HepG2 (cell line): ENCODE data around the gene ANG. TPM values are rescaled to one million over a fixed set of nuclear protein-coding genes. Genes with fewer than 3 reads are reported as not detected.

Source experiments
- ATAC-seq: fragments of 200-7000 bp; cut with Tn5 transposase; 3 replicates; pipeline ENCODE4 v1.9.1; 2020; ENCODE audit warnings: mild to moderate bottlenecking, moderate library complexity
- BruUV-seq: library from RNA; stranded (reverse); fragments of 400-500 nt; replicated peaks from 2 replicates; lab custom pipeline; 2021; lab: Mats Ljungman, UMichigan
- CTCF ChIA-PET: fragments of 300-600 bp; formaldehyde crosslinking; extraction: SDS; loops from one replicate; lab custom pipeline; 2021; ENCODE audit warnings: low total read pairs, inconsistent platforms, low intra/inter-chr PET ratio; lab: Yijun Ruan, JAX
- POLR2A ChIA-PET: fragments of 350-600 bp; sonication (Branson Sonifier 250); formaldehyde crosslinking; loops from one replicate; lab custom pipeline; 2020; ENCODE audit warnings: antibody characterized with exemption, inconsistent platforms; lab: Yijun Ruan, JAX
- DNase-seq: peaks from one replicate; pipeline ENCODE4 v3.0.0-alpha.2; 2015; ENCODE audit warnings: low spot score
- FAIRE-seq: peaks from 3 replicates; lab custom pipeline; 2011; peaks lifted over from hg19 to GRCh38; lab: Jason Lieb, UNC
- H2AFZ ChIP-seq: one replicate; pipeline ENCODE4 v1.6.1; 2011; ENCODE audit warnings: low read length, inconsistent platforms
- H3K27ac ChIP-seq: fragments of 300-600 bp; 3 replicates; pipeline ENCODE4 v1.8.0; 2011; ENCODE audit warnings: mixed run types, mild to moderate bottlenecking, mixed read lengths, low read length, inconsistent platforms; ENCODE audit not compliant: insufficient read depth; ENCODE audit errors: extremely low read length
- H3K27me3 ChIP-seq, 2 experiments: fragments of 200-600 bp in 1 of 2; 2 replicates in 1 of 2; 3 replicates in 1 of 2; pipeline versions ENCODE4 v1.6.0 to v1.8.0; 2011; ENCODE audit warnings: low read length in 2 of 2, mild to moderate bottlenecking in 2 of 2, moderate library complexity in 2 of 2, inconsistent platforms in 1 of 2; ENCODE audit not compliant: insufficient read depth in 2 of 2, control insufficient read depth in 1 of 2
- H3K36me3 ChIP-seq, 2 experiments: fragments of 200-600 bp in 1 of 2; replicated peaks in 1 of 2; 2 replicates in 1 of 2; 3 replicates in 1 of 2; pipeline versions ENCODE4 v1.5.1 to v1.8.0; 2011; ENCODE audit warnings: low read length in 2 of 2, inconsistent platforms in 1 of 2; ENCODE audit not compliant: insufficient read depth in 2 of 2, control insufficient read depth in 1 of 2
- H3K4me1 ChIP-seq: 2 replicates; pipeline ENCODE4 v1.5.1; 2012; ENCODE audit warnings: low read length, inconsistent platforms; ENCODE audit not compliant: insufficient read depth
- H3K4me2 ChIP-seq: 2 replicates; pipeline ENCODE4 v1.6.0; 2011; ENCODE audit warnings: low read depth, low read length, inconsistent platforms
- H3K4me3 ChIP-seq, 3 experiments: fragments of 200-600 bp in 1 of 3; sonication (generic), shearing (Covaris generic) in 1 of 3; replicated peaks in 1 of 3; 2 replicates each; pipeline ENCODE4 v1.5.1; 2011 to 2016; ENCODE audit warnings: low read length in 3 of 3, inconsistent platforms in 2 of 3, low read depth in 2 of 3, mild to moderate bottlenecking in 2 of 3, control low read depth in 1 of 3, mixed read lengths in 1 of 3; ENCODE audit not compliant: insufficient read depth in 1 of 3
- H3K79me2 ChIP-seq: one replicate; pipeline ENCODE4 v1.6.1; 2011; ENCODE audit warnings: low read length, inconsistent platforms; ENCODE audit not compliant: insufficient read depth
- H3K9ac ChIP-seq: 2 replicates; pipeline ENCODE4 v1.6.0; 2011; ENCODE audit warnings: mild to moderate bottlenecking, low read depth, low read length, inconsistent platforms; ENCODE audit not compliant: insufficient read depth
- H3K9me3 ChIP-seq: 2 replicates; pipeline ENCODE4 v1.5.1; 2012; ENCODE audit warnings: mild to moderate bottlenecking, low read length
- H4K20me1 ChIP-seq: 2 replicates; pipeline ENCODE4 v1.6.0; 2011; ENCODE audit warnings: inconsistent platforms, mild to moderate bottlenecking, low read length, moderate library complexity; ENCODE audit not compliant: insufficient read depth
- ATF7 ChIP-seq, 2 experiments: fragments of 450-650 bp in 1 of 2; sonication (generic) in 1 of 2; formaldehyde crosslinking in 1 of 2; IDR thresholded peaks; 2 replicates each; pipeline versions ENCODE4 v1.4.0 to v1.6.1; 2016 to 2020; ENCODE audit warnings: antibody characterized with exemption in 1 of 2, mild to moderate bottlenecking in 1 of 2, missing genetic modification reagents in 1 of 2
- E2F5 ChIP-seq: sonication (generic); formaldehyde crosslinking; conservative IDR thresholded peaks from 2 replicates; pipeline ENCODE4 v1.4.0; 2020; ENCODE audit warnings: missing genetic modification reagents
- SIN3A ChIP-seq: IDR thresholded peaks from 2 replicates; pipeline ENCODE4 v1.6.1; 2011; ENCODE audit warnings: low read depth, mild to moderate bottlenecking, control low read depth, low read length, borderline replicate concordance
- ZNF318 ChIP-seq: sonication (generic); formaldehyde crosslinking; IDR thresholded peaks from 2 replicates; pipeline ENCODE4 v1.4.0; 2020; ENCODE audit warnings: mild to moderate bottlenecking, missing genetic modification reagents
- WGBS: methylation state at CpG from one replicate; pipeline ENCODE4 v1.1.6; 2017; ENCODE audit warnings: low lambda C conversion rate; 5-methylcytosine and 5-hydroxymethylcytosine counted together
- in situ Hi-C: cut with HindIII; loops from 2 replicates; pipeline ENCODE4 v1.10.0; 2017; ENCODE audit warnings: low pct_unique_long_range_greater_than_20kb; ENCODE audit not compliant: extremely low pct_ligation_motif_present
- intact Hi-C: fragments of 100-400 bp; cut with micrococcal nuclease; formaldehyde crosslinking; loops from one replicate; pipeline ENCODE4 v1.10.0; 2022; ENCODE audit not compliant: unreplicated experiment
- polyA plus RNA-seq, 8 experiments: library from polyadenylated mRNA; depleted of rRNA in 3 of 8; stranded (reverse) in 7 of 8; unstranded in 1 of 8; fragments of >200 nt; fragmentation: Illumina TruSeq in 4 of 8; extraction: Trizol in 4 of 8; gene quantifications; 2 replicates each; pipeline versions ENCODE4 v1.2.1 to v1.2.3, GENCODE V29; 2011 to 2016; ENCODE audit warnings: low read depth in 4 of 8, missing spikeins in 1 of 8, mixed read lengths in 1 of 8; ENCODE audit not compliant: insufficient read depth in 1 of 8
- total RNA-seq, 5 experiments: library from RNA; depleted of rRNA; stranded (reverse); fragments of >200 nt; fragmentation: Illumina TruSeq; extraction: Trizol; gene quantifications; 2 replicates each; pipeline ENCODE4 v1.2.3, GENCODE V29; 2016; ENCODE audit warnings: low read depth in 1 of 5

The ANG gene
- total and polyA plus RNA-seq, 2 of the 13 experiments (the other 11 are each of a cell fraction or from before 2014, with no cell fraction given) = 83.6 to 401 TPM

GRCh38 chr14:20722016-20722415 is 33.5 kb downstream of the ANG start:
- no peaks in the 10 kb centered on the region for H3K36me3 ChIP-seq
- peaks cover 0 to 12% of the 10 kb centered on the region in 2 experiments; a peak in 1 of 5 replicates for H3K27me3 ChIP-seq
- no peaks in the 10 kb centered on the region for H3K4me1 ChIP-seq
- ChIA-PET CTCF (no interaction called here), POLR2A (no interaction called here)
- H3K4me2 ChIP-seq = no peak overlapping the region
- no peak overlapping the region for H3K4me3 ChIP-seq
- no peak overlapping the region for H3K9ac ChIP-seq
- ATAC-seq = no peak
- 62% methylated on average over 12 of the region's 12 CpGs for WGBS
- no peak overlapping the region for H3K27ac ChIP-seq
- BruUV-seq = no TSS peak
- H2AFZ ChIP-seq = no peak overlapping the region
- H4K20me1 ChIP-seq = no peaks in the 10 kb centered on the region
- DNase-seq = no peak
- in situ Hi-C loops (no loop called here), intact Hi-C loops (no loop called here)
- no peaks in the 10 kb centered on the region for H3K79me2 ChIP-seq
- H3K9me3 ChIP-seq = no peaks in the 10 kb centered on the region
- FAIRE-seq = no peak
- TF ChIP-seq ATF7 (IDR thresholded peaks at IDR 0.05) (no peak), ATF7 (CRISPR knock-in tag; IDR thresholded peaks at IDR 0.05) (no peak)

- intact Hi-C loops (no loop called here), in situ Hi-C loops (no loop called here)
- Histone ChIP-seq H3K27ac (no peak overlapping the region), H3K9ac (no peak overlapping the region), H3K4me3 (no peak overlapping the region), H3K4me1 (no peaks in the 10 kb centered on the region), H2AFZ (no peak overlapping the region), H3K36me3 (no peaks in the 10 kb centered on the region), H3K27me3 (peaks cover 0 to 12% of the 10 kb centered on the region in 2 experiments; a peak in 2 of 5 replicates), H3K4me2 (no peak overlapping the region), H4K20me1 (no peaks in the 10 kb centered on the region), H3K79me2 (no peaks in the 10 kb centered on the region), H3K9me3 (no peaks in the 10 kb centered on the region)
- ChIA-PET CTCF (no interaction called here), POLR2A (no interaction called here)
- ATAC-seq (no peak), FAIRE-seq (no peak), DNase-seq (no peak)
- WGBS = 88% methylated on average over 21 of the region's 28 CpGs
- TF ChIP-seq E2F5 (CRISPR knock-in tag) = no peak
- TF ChIP-seq SIN3A = no peak
- TF ChIP-seq ZNF318 (CRISPR knock-in tag) = no peak
- BruUV-seq = no TSS peak
These were observed 34.9 kb downstream of the ANG start for GRCh38 chr14:20723488-20723887.
